Hematopoietic multipotent progenitor cell (in vitro differentiated cells): Measurements from ENCODE around the gene SYNDIG1. TPM values are rescaled to one million over a fixed set of nuclear protein-coding genes. Genes with fewer than 3 reads are reported as not detected.

ENCODE experiments used
- DNase-seq, 3 donors: peaks; one replicate each; pipeline ENCODE4 v3.0.0-alpha.2; 2011 to 2015; ENCODE audit warnings: low read depth in 2 of 3, low spot score in 2 of 3
- total RNA-seq: library from RNA; depleted of rRNA; stranded (reverse); fragments of >200 nt; gene quantifications from one replicate; pipeline ENCODE4 v1.2.3, GENCODE V29; 2012

Gene SYNDIG1
- total RNA-seq, 1 donor = under 0.01 TPM

DNA sequence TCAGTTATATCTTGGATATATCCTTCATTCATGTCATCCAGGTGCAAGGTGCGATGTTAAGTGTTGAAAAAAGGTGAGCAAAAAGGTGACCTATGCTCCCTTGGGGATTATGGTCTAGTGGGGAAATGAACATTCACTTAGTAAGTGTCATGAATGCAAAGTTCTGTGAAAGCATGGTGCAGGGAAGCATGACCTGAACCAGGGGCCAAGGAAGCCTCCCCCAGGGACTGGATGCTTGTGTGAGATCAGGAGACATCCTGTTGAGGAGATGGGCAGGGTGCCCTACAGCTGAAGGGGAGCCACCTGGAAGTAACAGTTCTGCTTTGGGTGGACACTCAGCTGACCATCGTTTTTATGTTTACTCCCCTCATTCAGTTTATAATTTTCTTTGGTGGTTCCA is 179.5 kb downstream of the SYNDIG1 start:
- no peak for DNase-seq

DNA sequence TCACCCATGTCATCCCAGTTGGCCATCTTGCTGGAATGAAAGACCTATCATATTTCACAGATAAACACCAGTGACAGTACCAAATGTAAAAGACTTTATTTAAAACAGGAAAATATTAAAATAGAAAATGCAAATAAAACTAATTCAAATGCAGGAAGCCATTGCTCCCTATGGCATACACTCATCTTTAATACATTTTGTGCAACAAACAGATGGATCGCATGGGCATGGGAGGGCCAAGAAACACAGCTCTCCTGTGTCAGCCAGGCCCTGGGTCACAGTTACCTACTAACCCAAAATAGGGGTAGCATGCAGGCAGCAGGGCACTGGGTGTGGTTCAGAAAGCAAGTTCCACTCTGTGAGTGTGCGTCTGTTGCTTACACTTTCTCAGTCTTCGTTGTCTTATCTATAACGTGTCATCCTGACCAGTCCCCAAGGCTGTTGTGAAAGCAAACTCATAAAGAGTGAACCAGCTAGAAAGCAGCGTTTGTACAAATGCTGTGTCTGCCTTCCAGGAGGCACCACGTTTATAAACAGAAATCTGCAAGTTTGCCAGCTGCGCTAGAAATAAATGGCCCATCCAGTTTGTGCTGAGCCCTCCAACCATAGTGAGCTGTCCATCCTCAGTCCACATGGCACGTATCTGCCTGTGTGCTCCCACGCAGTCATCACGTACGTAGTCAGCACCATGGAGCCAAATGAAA is 180.5 kb downstream of the SYNDIG1 start:
- no peak for DNase-seq

DNA sequence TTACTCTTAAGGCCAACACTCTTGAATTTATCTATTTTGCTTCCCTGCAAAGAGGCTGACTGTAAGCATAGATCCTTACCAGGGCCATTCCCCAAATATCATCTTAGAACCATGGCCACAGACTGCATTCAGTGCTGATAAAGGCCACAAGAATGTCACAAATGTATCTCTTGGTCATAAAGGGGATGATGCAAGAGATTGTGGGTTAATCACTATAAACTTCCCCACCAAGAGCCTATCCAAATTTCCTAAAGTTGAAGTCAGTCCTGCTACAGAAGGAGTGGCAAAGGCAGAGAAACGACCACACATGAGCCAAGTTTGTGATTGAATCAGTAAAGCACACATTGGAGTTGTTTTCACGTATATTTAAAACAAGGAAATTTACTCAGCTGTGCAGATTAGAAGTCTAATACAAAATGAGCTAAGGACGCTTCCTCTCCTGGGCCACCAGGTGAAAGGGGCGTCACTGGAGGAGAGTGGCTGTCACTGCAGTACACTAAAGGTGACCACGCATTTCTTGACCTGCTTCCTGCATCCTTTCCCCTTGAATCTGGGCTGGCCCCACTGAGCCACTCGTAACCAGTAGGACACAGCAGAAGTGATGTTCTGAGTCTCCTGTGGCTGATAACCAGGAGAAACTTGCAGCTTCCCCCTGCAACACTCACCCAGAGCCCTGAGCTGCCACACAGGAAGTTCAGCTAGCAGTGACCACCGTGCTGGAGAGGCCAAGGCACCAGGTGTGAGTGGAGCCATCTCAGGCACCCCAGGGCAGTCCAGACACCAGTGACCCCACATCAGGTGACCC is 181.9 kb downstream of the SYNDIG1 start:
- DNase-seq = no peak

DNA sequence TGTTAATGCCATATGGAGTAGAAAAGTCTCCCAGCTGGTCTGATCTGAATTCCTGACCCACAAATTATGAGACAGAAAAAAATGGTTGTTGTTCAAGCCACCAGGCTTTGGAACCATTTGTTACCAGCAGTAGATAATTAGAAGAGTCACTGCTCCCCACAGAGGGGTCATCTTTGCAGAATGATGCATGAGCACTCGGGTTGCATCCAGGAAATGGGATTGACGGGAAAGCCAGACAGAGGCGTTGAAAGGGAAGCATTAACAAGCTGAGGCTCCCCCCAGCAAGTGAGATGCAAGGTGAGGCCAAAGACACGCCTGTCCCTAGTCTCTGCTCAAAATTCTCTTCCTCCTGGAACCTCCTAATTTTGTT is 182.5 kb downstream of the SYNDIG1 start:
- no peak for DNase-seq

DNA sequence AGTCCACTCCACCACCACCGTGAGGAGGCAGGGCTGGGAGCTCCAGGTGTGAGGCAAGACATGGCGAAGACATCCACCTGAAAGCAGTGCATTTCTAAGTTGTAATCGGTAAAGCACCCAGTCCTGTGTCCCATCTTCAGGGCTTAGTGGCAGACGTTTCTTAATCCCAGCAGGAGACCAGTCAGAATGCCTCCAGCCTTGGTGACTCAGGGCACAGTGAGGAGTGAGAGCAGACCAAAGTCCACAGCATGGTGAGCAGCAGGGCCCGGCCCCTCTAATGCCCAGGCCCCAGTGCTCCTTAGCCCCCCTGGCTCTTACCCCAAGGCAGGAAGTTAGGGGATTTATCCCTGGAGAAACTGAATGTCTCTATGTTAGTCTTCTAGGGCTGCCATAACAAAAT is 183.9 kb downstream of the SYNDIG1 start:
- no peak for DNase-seq

DNA sequence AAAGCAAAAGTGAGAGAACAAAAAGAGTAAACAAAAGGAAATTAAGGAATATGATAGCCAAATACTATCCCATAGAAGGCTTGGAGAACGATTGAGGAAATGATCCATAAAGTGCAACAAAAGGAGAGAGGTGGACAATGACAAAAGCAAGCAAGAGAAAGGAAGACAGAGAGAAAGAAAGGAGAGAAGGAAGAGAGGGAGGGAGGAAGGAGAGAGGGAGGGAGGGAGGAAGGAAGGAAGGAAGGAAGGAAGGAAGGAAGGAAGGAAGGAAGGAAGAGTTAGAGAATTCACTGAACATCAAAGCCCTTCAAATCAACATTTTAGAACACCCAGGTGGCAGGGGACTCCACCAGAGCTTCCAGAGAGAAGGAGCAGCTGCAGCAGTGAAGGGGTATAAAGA is 185.0 kb downstream of the SYNDIG1 start:
- no peak for DNase-seq

DNA sequence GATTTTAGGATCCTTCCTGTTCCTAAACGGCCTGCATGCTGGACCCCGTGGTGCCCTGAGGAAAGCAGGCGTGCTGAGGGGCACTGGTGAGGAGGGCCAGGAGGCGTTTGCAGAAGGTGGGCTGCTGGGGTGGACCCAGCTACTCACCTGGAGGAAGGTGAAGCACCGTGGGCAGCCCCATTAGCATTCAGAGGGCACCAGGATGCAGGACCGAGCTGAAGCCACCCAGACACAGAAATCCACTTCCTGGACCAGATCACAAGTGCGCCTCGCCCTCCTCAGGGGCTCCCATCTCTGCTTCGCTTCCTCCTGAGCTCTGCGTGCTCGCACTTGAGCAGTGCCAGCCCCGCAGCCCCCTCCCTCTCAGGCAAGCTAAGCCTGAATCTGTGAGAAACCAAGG is 187.0 kb downstream of the SYNDIG1 start:
- no peak for DNase-seq

DNA sequence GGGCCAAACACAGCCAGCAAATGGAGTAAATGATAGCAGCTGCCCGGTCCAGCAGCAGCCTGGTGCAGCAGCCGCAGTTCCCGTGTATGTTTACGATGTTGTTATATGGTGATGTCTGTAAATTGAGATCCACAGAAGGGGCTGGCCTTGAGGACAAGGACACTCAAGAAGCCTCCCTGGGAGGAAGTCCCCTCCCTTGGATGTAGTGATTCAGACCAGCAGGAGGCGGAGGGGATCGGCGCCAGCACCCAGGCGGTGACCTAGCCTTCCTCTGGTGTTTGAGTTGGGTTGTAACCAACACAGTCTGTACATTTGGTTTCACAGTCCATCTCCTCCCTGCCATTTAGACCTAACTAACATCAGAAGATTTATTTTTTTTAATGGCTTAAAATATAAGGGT is 187.8 kb downstream of the SYNDIG1 start:
- no peak for DNase-seq

DNA sequence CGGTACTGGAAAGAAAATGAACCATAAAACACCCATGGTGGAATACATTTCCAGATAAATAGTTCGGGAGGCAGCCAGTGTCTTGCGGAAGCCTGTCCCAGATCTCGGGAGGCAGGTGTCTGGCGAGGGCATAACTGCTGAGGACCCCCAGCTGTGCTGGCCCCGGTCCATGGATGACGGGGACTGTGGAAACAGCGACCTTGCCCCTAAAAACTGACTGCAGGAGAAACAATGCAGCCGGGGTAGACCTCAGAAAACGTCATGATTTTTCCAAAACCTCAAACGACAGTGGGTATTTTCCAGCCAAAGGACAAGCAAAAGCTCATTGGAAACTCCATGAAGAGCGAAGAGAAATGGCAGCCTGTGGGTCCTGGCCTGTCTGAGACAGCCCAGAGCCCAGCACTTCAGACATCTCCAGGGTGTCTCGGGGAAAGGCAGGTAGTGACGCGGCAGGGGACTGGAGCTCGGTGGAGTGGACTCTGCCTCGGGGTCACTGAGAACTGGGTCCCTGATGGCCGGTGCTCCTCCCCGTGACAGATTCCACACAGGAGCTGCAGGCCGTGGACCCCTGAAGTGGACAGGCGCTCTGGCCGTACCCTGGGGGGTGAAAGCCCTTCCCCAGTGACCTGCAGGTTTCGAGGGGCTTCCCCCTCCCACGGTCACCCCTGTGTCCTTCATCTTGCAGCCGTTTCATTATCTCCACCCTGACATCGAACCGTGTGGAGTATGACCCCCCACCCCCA is 188.6 kb downstream of the SYNDIG1 start:
- no peak for DNase-seq

DNA sequence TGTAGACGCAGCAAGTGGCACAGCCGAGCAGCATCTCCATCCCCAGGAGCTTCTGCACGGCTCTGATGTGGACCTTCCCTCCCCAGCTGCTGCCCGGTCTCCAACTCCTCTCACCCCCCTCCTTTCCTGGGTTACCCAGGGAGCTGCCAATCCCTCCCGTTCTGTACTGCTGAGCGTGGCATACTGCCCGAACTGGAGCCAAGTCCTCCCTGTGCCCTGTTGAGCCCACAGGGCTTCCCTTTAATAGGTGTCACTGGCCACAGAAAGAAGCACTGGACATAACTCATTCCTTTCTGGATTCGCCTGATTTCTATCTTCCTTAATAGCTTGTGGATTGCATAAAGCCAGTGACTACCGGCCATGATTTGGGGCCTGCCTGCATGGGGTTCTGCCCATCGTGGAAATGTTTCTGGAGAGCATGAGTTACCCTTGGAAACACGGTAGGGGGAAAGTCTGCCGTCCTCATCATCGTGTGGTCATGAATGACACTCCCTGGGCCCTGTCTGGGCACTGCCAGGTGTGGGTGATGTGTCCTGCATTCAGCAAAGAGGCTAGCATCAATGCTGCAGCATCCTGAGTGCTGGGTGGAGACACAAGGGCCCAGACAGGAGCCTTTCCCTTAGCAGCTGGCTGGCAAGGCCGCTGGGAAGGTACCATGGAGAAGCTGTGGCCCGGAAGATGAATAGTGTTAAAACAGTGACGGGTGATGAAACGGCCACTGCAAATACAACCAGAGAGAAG is 189.7 kb downstream of the SYNDIG1 start:
- no peak for DNase-seq

DNA sequence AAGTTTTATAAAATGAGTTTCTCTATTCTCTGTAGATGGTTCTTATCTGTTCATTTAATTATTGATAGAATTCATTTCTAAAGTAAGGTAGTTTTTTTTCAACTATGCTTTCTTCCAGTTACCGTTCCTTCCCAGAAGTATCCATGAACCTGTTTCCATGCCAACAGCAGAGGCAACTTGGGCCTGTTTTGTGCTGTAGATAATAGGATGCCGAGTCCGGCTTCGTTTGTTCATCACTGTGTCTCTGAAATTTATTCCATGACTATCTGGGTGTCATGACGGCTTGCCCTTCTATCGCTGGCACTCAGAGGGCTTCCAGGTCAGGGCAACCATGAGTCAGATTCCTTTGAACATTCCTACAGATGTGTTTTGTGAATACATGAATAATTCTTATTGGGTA is 190.4 kb downstream of the SYNDIG1 start:
- no peak for DNase-seq

DNA sequence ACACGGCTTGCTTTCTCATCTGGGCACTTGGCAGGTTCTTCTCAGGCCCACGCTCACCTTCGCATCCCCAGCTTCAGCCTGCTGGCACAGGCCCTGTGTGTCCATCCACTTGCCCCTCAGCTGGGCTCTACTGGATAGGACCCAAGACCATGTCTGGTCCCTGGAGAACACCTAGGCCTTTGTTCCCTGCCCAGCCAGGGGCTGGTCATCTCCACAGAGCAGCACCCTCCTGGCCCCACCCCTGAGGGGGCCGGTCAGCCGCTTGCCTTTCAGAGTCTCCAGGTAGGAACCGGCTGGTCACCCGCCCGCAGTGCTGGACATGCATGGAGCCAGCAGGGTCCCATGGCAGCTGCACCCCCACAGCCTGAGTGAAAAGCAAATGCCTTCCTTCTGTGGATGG is 191.2 kb downstream of the SYNDIG1 start:
- DNase-seq = no peak

DNA sequence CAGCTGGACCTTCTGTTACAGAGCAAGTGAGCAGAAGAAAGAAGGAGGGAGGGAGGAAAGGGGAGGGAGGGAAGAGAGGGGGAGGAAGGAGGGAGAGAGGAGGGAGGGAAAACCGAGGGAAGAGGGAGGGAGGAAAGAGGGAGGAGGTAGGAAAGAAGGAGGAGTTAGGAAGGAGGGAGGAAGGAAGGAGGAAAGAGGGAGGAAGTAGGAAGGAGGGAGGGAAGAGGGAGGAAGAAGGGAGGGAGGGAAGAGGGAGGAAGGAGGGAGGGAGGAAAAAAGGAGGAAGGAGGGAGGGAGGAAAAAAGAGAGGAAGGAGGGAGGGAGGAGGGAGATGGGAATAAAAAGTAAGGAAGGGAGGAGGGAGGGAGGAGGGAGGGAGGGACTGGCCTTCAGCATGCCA is 191.8 kb downstream of the SYNDIG1 start:
- DNase-seq = no peak

DNA sequence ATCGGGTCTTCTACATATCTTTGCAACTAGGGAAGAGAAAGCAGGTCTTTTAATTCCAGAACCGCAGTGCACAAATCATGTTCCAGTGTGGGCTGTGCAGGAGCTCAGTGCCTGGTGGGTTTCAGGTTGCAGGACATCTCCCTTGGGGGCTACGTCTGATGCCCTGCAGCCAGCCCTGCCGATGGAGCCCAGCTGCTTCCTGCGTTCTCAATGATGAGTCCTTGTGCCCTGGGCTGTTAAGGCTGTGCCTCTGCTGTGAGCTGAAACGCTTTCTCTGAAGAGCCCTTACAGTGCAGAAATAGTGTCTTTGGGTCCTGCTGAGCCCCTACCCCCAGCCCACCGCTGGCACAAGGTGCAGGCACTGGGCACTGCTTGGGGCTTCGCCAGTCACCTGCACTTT is 192.9 kb downstream of the SYNDIG1 start:
- DNase-seq = no peak

DNA sequence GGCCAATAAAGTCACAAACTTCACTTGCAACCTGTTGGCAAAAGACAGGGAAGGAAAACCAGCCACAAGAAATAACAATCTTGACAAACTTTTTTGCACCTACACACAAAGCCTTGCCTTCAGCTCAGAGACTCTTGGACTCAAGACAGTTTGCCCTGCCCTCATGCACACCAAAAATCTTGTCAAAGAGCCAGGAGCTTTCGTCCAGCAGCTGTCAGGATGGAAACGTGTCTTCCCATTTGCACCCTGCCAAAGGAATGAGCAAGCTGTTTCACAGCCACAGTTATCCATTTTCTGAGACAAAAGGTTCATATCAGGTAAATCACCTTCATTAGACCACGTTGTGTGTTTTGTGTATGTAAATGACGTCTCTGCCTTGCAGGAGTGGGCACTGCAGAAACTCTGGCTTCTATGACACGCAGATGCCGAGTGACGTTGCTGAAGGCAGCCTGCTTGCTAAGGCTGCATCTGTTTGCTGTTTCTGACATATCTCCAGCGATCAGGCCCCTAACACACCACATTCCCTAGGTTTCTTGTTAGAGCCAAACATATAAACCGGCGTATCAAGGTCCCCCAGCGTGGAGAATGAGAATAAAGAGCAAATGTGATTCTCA is 193.4 kb downstream of the SYNDIG1 start:
- no peak for DNase-seq

DNA sequence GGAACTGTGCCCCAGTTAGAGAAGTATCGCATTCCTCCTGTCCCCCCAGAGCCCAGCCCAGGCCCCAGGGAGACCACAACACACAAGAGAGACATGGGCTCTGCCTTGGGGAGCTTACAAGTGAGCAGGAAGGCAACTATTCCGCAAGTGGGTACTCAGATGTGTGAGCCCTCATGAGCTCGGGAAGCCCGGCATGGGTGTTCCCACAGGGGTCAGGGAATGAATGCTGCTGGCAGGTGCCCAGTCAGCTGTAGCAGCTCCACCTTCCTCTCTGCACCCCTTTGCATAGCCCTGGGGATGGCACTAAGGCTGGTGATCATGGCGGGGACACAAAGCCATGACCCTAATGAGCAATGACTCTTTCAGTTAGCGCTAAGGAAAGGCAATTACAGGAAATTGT is 194.1 kb downstream of the SYNDIG1 start:
- DNase-seq = no peak

DNA sequence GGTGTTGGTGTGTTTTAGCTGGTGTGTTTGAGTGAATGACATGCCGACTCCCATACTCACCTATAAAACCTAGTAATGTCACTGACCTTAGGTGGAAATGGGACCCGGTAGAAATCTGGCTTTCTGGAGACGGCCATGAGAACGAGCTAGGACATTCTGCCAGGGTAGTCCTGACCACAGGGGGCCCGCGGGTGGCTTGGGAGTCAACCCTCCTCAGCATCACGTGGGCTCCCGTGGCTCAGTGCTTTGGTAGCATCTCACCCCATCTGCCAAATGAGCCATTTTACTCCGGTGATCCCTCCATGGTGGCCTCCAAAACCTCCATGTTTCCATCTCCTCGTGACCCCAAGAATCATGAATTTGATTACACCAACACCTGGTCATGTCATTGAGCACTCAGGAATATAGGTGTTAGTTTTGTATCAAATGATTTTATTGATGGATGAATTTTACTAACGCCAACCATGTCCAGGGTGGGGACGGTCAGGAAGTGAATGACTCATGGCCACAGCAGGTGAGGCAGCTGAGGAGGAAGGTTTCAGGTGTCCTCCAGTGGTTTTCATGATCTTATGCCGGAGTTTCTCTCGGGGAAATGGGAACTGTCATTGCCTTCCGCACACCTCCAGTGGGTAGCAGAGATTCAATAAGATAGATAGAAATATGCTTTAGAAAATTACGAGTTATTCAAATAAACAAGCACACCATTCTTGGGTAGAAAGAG is 195.0 kb downstream of the SYNDIG1 start:
- no peak for DNase-seq

DNA sequence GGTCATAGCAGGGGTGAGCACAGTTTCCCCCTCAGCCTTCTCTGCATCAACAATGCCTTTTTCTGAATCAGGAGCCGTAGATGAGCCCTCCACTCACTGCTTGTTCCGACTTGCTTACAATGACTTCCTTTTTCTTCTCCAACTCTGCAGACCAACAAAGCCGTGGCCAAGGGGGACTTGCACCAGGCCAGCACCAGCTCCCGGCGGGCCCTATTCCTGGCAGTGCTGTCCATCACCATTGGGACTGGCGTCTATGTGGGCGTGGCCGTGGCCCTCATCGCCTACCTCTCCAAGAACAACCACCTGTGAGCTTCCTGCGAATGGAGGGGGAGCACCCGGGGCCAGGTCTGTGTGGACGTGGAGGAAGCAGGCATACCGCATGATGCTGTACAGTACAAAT is 195.8 kb downstream of the SYNDIG1 start:
- DNase-seq = no peak

DNA sequence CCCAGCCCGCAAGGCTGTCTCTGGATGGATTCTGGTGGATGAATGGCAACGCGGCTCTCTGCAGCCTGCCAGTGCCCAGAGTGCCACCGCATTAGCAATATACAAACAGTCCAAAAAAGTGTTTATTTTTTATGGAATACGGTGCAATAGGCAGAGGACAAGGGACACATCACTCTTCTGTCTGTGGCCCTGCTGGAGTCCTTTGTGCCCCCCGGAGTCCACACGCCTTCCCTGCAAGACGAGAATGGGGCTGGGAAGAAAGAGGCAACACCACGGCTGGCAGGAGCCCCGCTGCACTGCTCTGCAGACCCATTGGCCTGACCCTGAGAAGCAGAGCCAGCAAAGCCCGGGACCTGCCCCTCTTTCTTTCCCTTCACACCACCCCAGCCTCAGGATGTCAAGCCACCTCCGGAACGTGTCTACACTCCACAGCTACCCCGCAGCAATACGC is 196.3 kb downstream of the SYNDIG1 start:
- no peak for DNase-seq
